NCI-H2107 (cell line): ENCODE measurements around the gene PHC3.
"Not testable (repeated sequence)": the region's sequence is repeated elsewhere in the genome, so short reads cannot be mapped to it uniquely, and the experiment has no call there.

Experiments used
- DNase-seq: peaks from one replicate; lab custom pipeline; 2025; lab: John Stamatoyannopoulos, UW

The PHC3 gene

GRCh38 chr3:170117134-170117533, 64.4 kb downstream of the PHC3 start:
- DNase-seq, result no peak

- not testable (repeated sequence) for DNase-seq
Observed at GRCh38 chr3:170114165-170114564, 67.4 kb downstream of the PHC3 start.

DNA sequence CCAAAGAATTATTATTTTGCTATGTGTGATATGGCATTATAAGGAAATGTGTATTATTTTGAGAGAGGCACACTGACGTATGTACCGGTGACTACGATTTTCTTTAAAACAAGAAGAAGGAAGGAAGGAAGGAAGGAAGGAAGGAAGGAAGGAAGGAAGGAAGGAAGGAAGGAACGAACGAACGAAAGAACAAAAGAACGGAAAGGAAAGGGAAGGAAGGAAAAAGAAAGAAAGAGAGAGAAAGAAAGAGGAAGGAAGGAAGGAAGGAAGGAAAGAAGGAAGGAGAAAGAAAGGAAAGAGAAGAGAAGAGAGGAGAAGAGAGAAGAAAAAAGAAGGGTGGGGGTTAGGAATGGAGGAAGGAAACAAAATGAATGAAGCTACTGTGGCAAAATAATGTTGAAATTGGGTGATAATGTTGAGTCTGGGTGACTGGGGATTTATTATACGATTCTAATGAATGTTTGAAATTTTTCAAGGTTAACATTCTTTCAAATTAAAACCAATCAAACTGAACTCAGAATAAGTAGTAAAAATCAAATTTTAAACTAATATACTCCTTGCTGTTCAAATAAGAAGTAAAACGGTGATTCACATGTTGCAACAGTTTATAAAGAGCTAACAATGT, 70.3 kb downstream of the PHC3 start:
- DNase-seq, result no peak

GRCh38 chr3:170109579-170110293, 71.8 kb downstream of the PHC3 start:
- DNase-seq, result no peak

GRCh38 chr3:170108955-170109354, 72.6 kb downstream of the PHC3 start:
- no peak for DNase-seq

DNA sequence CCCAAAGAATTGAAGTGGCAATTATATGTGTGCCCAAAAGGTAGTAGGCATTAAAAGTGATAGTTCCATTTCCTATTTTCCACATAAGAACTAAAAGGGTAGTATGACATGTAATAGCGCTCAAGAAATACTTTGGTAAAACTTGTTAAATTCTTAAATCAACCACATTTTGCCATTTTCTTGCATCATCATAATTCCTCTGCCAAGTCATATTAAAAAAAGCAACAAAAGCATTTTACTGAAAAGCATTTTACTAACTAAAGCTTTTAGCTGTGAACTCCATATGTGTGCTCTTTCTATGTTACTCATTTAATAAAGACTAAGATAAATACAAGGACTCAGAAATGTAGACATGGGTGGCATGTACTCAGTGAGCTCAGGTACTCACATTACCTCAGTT, 73.6 kb downstream of the PHC3 start:
- DNase-seq, result no peak

- DNase-seq, result no peak
Observed at GRCh38 chr3:170102431-170102830, 79.1 kb downstream of the PHC3 start.

- DNase-seq, result no peak
Observed at GRCh38 chr3:170100944-170101343, 80.6 kb downstream of the PHC3 start.

DNA sequence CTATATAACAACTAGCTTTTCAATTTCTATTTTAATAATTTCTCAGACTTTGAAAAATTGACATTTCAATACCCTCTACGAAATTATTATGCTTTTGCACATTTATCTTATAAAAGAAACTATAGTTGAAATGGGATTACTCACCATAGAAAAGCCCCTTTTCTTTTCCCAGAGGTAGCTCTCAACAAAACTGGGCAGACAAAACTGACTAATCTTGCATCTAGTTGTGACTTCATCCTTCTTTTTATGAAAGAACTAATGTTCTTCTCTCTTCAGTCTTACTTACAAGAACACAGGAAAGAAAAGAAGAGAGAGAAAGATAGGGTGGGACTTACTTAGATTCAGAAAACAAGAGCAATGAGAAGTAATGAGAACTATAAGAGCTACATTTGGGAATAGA, 82.8 kb downstream of the PHC3 start:
- DNase-seq, result no peak

- no peak for DNase-seq
Observed at GRCh38 chr3:170096342-170096741, 85.2 kb downstream of the PHC3 start.

DNA sequence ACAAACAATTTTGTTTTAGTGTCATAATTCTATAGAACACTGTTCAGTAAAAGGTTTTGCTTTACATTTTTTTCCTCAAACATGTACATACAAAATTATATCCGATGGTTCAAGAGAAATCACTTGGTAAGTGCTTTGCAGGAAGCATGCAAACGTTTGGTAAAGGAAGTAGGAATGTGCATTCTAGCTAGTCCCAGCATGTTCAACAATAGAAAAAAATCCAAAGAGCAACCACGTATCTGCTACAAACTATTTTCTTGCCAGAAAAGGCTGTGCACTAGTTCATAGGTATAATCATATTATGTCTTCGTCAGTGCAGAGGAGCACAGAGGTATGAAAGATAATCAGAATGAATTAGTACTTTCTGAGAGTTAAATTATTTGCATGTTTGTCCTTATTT, 85.8 kb downstream of the PHC3 start:
- no peak for DNase-seq

- DNase-seq, result no peak
Observed at GRCh38 chr3:170092907-170093306, 88.6 kb downstream of the PHC3 start.

DNA sequence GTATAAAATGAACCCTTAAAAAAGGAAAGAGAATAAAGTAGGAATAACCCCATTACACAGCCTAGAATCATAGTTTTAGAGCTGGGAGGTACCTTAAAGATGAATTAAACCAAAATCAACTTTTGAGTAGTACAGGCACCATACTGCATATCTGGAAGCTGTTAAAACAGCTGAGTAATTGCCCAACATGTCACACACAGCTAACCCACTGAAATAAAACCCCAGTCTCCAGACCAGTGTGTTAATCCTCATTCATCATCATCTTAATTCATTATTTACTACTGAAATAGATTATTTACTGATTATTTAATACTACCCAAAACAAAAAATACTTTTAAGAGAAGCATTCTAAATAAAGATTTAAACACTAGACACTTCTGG, 90.9 kb downstream of the PHC3 start:
- DNase-seq, result no peak

GRCh38 chr3:170089862-170090600, 91.5 kb downstream of the PHC3 start:
- no peak for DNase-seq

DNA sequence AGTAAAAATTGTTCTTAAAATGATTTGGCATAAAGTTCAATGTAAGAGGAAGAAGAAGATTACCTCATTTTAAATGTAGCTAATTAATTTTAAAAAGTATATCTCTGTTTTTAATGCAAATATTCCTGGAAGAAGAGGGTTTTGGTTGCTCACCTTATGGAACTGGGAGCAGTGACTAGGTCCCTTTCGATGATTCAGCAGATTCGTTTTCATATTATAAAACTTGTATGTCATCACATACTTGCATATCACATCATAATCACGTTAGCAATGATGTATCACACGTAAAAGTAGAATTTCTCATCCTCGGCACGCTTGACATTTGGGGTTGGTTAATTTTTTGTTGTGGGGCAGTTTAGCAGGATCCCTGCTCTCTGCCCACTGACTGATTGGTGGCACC, 96.1 kb downstream of the PHC3 start:
- DNase-seq, result no peak

- no peak for DNase-seq
Observed at GRCh38 chr3:170083343-170083742, 98.2 kb downstream of the PHC3 start.

- DNase-seq, result no peak
Observed at GRCh38 chr3:170081079-170081741, 100.3 kb downstream of the PHC3 start.

DNA sequence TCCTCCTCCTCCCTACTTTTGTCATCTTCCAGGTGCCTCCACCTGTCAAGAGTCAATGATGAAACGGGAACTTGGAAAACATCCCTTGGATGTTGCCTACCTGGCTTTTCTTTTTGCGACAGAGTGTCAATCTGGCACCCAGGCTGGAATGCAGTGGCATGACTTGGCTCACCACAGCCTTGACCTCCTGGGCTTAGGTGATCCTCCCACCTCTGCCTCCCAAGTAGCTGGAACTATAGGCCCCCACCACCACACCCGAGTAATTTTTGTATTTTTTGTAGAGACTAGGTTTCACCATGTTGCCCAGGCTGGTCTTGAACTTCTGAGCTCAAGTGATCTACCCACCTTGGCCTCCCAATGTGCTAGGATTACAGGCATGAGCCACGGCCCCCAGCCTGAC, 100.9 kb downstream of the PHC3 start:
- no peak for DNase-seq

DNA sequence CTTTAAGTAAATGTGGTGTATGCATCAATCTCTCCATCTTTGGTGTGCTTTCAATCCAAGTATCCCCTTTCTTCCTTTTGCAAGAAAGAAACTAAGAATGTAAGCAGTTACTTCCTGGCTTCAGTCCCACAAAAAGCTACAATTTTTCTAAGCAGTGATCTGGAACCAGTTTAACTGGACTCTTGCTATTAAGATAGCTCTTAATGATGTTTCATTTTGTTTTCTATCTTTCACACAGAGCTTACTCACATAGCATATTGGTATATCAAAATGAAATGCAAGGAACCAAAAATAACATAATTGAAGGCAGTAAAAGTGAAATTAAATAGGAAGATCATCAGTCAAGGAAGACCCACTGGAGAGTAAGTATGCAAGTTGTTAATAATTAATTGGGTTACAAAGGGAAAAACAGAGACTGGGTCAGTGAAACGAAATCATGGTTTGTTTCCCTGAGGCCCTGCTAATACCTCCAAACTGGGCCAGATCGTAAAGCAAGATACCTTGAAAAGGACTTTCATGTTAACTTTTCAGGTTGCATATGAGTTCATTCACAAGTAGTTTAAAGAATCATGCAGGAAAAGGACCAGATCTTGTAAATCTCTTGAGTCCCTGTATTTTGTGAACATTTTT, 101.9 kb downstream of the PHC3 start:
- DNase-seq, result no peak

GRCh38 chr3:170078620-170079281, 102.8 kb downstream of the PHC3 start:
- no peak for DNase-seq

- no peak for DNase-seq
Observed at GRCh38 chr3:170077361-170077760, 104.2 kb downstream of the PHC3 start.
